HEK293 (cell line): ENCODE results near the gene ZNF672.

ENCODE experiments used
- CTCF ChIP-seq: fragments of 450-650 bp; formaldehyde crosslinking; IDR thresholded peaks from 2 replicates; pipeline ENCODE4 v1.5.1; 2016; ENCODE audit warnings: missing biosample characterization, missing genetic modification characterization
- SALL2 ChIP-seq: fragments of 450-650 bp; formaldehyde crosslinking; IDR thresholded peaks from 2 replicates; pipeline ENCODE4 v1.5.0; 2017; ENCODE audit warnings: missing biosample characterization, mild to moderate bottlenecking, missing genetic modification characterization, borderline replicate concordance
- SP7 ChIP-seq: fragments of 450-650 bp; formaldehyde crosslinking; IDR thresholded peaks from 2 replicates; pipeline ENCODE4 v1.5.1; 2016; ENCODE audit warnings: missing biosample characterization, missing genetic modification characterization
- TCF7L2 ChIP-seq: IDR thresholded peaks from 2 replicates; pipeline ENCODE4 v1.6.1; 2011; ENCODE audit warnings: low read depth, mild to moderate bottlenecking, inconsistent platforms, low read length, moderate library complexity, borderline replicate concordance
- ZNF138 ChIP-seq: fragments of 450-650 bp; formaldehyde crosslinking; IDR thresholded peaks from 2 replicates; pipeline ENCODE4 v1.5.1; 2016; ENCODE audit warnings: missing biosample characterization, missing genetic modification characterization, borderline replicate concordance
- ZNF155 ChIP-seq: fragments of 450-650 bp; formaldehyde crosslinking; IDR thresholded peaks from 2 replicates; pipeline ENCODE4 v1.5.1; 2016; ENCODE audit warnings: missing biosample characterization, missing genetic modification characterization
- ZNF658 ChIP-seq: fragments of 450-650 bp; formaldehyde crosslinking; IDR thresholded peaks from 2 replicates; pipeline ENCODE4; 2016; ENCODE audit warnings: missing biosample characterization, missing genetic modification characterization
- ZNF707 ChIP-seq: fragments of 450-650 bp; formaldehyde crosslinking; IDR thresholded peaks from 2 replicates; pipeline ENCODE4 v1.5.1; 2016; ENCODE audit warnings: missing biosample characterization, missing genetic modification characterization
- ZNF837 ChIP-seq: fragments of 450-650 bp; formaldehyde crosslinking; IDR thresholded peaks from 2 replicates; pipeline ENCODE4 v1.5.1; 2016; ENCODE audit warnings: missing biosample characterization, missing genetic modification characterization

GRCh38 chr1:248847181-248847955 is 9.3 kb downstream of the ZNF672 start:
- no peak for TF ChIP-seq SP7 (tag by site-specific recombination)
- no peak for TF ChIP-seq CTCF (tag by site-specific recombination)
- no peak for TF ChIP-seq SALL2 (tag by site-specific recombination)
- TF ChIP-seq ZNF837 = no peak
- no peak for TF ChIP-seq TCF7L2
- no peak for TF ChIP-seq ZNF138
- no peak for TF ChIP-seq ZNF707 (tag by site-specific recombination)
- TF ChIP-seq ZNF658 (tag by site-specific recombination) = no peak
- TF ChIP-seq ZNF155 (tag by site-specific recombination) = no peak
